ENCODE data around the gene PLEKHM1. TPM values are rescaled to one million over a fixed set of nuclear protein-coding genes. Genes with fewer than 3 reads are reported as not detected.

PLEKHM1 gene
- total and polyA plus RNA-seq, 2 of the 13 experiments (the other 11 are each of a cell fraction or from before 2014, with no cell fraction given): 7.6 to 13.5 TPM

GRCh38 chr17:45425125-45425983, 65.2 kb downstream of the PLEKHM1 start (continued):
- TF ChIP-seq, protein P1, sequence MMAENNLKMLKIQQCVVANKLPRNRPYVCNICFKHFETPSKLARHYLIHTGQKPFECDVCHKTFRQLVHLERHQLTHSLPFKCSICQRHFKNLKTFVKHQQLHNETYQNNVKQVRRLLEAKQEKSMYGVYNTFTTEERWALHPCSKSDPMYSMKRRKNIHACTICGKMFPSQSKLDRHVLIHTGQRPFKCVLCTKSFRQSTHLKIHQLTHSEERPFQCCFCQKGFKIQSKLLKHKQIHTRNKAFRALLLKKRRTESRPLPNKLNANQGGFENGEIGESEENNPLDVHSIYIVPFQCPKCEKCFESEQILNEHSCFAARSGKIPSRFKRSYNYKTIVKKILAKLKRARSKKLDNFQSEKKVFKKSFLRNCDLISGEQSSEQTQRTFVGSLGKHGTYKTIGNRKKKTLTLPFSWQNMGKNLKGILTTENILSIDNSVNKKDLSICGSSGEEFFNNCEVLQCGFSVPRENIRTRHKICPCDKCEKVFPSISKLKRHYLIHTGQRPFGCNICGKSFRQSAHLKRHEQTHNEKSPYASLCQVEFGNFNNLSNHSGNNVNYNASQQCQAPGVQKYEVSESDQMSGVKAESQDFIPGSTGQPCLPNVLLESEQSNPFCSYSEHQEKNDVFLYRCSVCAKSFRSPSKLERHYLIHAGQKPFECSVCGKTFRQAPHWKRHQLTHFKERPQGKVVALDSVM (CRISPR knock-in tag; IDR thresholded peaks at IDR 0.05): peak; percentile 52; the same call in 1 of the 2 replicates
- TF ChIP-seq ZNF207 (IDR thresholded peaks at IDR 0.05; ENCODE audit: borderline replicate concordance) (no peak), PBX2 (CRISPR knock-in tag; IDR thresholded peaks at IDR 0.05) (no peak), KDM4B (CRISPR knock-in tag; IDR thresholded peaks at IDR 0.05) (0 out of 2 replicates have a peak, but pooled peaks have one; percentile 55), ZFX (CRISPR knock-in tag; IDR thresholded peaks at IDR 0.05; ENCODE audit: low read depth) (peak; percentile 88), BORCS8-MEF2B (CRISPR knock-in tag; IDR thresholded peaks at IDR 0.05) (peak; percentile 63; the same call in 1 of the 2 replicates), ONECUT2 (CRISPR knock-in tag; IDR thresholded peaks at IDR 0.05) (no peak), ZNF503 (CRISPR knock-in tag; IDR thresholded peaks at IDR 0.05) (no peak), ARHGAP35 (CRISPR knock-in tag; IDR thresholded peaks at IDR 0.05; ENCODE audit: borderline replicate concordance) (0 out of 2 replicates have a peak, but pooled peaks have one; percentile 30), SRSF9 (IDR thresholded peaks at IDR 0.05; ENCODE audit: borderline replicate concordance, insufficient read depth, low read depth, low read length, poor library complexity, severe bottlenecking) (no peak), ZNF674 (CRISPR knock-in tag; IDR thresholded peaks at IDR 0.05; ENCODE audit: low read depth) (no peak), ZZZ3 (CRISPR knock-in tag; IDR thresholded peaks at IDR 0.05; ENCODE audit: borderline replicate concordance) (no peak), NFE2L2 (IDR thresholded peaks at IDR 0.05; ENCODE audit: low read length) (no peak)
- TF ChIP-seq, protein P2, sequence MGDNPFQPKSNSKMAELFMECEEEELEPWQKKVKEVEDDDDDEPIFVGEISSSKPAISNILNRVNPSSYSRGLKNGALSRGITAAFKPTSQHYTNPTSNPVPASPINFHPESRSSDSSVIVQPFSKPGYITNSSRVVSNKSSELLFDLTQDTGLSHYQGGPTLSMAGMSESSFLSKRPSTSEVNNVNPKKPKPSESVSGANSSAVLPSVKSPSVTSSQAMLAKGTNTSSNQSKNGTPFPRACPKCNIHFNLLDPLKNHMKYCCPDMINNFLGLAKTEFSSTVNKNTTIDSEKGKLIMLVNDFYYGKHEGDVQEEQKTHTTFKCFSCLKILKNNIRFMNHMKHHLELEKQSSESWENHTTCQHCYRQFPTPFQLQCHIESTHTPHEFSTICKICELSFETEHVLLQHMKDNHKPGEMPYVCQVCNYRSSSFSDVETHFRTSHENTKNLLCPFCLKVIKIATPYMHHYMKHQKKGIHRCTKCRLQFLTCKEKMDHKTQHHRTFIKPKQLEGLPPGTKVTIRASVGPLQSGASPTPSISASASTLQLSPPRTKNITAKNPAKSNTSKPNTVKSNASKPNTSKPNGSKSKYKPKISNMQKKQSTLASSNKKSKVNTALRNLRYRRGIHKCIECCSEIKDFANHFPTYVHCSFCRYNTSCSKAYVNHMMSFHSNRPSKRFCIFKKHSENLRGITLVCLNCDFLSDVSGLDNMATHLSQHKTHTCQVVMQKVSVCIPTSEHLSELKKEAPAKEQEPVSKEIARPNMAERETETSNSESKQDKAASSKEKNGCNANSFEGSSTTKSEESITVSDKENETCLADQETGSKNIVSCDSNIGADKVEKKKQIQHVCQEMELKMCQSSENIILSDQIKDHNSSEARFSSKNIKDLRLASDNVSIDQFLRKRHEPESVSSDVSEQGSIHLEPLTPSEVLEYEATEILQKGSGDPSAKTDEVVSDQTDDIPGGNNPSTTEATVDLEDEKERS (CRISPR knock-in tag; IDR thresholded peaks at IDR 0.05): 0 out of 2 replicates have a peak, but pooled peaks have one; percentile 54
